CD4-positive, alpha-beta memory T cell (primary cell): ENCODE measurements around the gene SECISBP2. TPM values are rescaled to one million over a fixed set of nuclear protein-coding genes. Genes with fewer than 3 reads are reported as not detected.

Source experiments
- CTCF ChIA-PET: fragments of 350-600 bp; sonication (Branson Sonifier 250); formaldehyde crosslinking; loops from one replicate; lab custom pipeline; 2021; ENCODE audit warnings: inconsistent platforms; ENCODE audit not compliant: partially characterized antibody; lab: Charles Lee
- POLR2A ChIA-PET: fragments of 350-600 bp; sonication (Branson Sonifier 250); formaldehyde crosslinking; loops from one replicate; lab custom pipeline; 2021; ENCODE audit not compliant: partially characterized antibody; lab: Charles Lee
- DNase-seq, 5 donors: peaks; one replicate each; pipeline versions ENCODE4 v3.0.0 to v3.0.0-alpha.2; 2020 to 2022; ENCODE audit warnings: mixed read lengths in 1 of 5
- H3K27ac ChIP-seq: one replicate; pipeline ENCODE4 v1.7.0; 2013; ENCODE audit warnings: low read depth, low read length
- H3K27me3 ChIP-seq: 2 replicates; pipeline ENCODE4 v1.7.0; 2013; ENCODE audit warnings: mild to moderate bottlenecking, low read length, moderate library complexity; ENCODE audit not compliant: insufficient read depth
- H3K36me3 ChIP-seq: 2 replicates; pipeline ENCODE4 v1.7.0; 2013; ENCODE audit warnings: mild to moderate bottlenecking, low read length, moderate library complexity; ENCODE audit not compliant: insufficient read depth
- H3K4me1 ChIP-seq: 2 replicates; pipeline ENCODE4 v1.7.0; 2013; ENCODE audit warnings: mild to moderate bottlenecking, low read length, moderate library complexity; ENCODE audit not compliant: insufficient read depth
- H3K4me3 ChIP-seq, 2 donors: one replicate each; pipeline ENCODE4 v1.7.0; 2013; ENCODE audit warnings: low read length in 2 of 2, mild to moderate bottlenecking in 1 of 2
- H3K9me3 ChIP-seq, 2 donors: one replicate each; pipeline ENCODE4 v1.7.0; 2013; ENCODE audit warnings: low read length in 2 of 2, control low read depth in 1 of 2; ENCODE audit not compliant: control insufficient read depth in 1 of 2
- H3K27ac Mint-ChIP-seq, 7 donors: one replicate each; pipeline ENCODE4 v1.8.0; 2020 to 2021; ENCODE audit warnings: mixed read lengths in 7 of 7, mild to moderate bottlenecking in 6 of 7, inconsistent platforms in 3 of 7, moderate library complexity in 3 of 7
- H3K27me3 Mint-ChIP-seq, 2 donors: one replicate each; pipeline ENCODE4 v1.8.0; 2020 to 2021; ENCODE audit warnings: mixed read lengths in 2 of 2
- H3K36me3 Mint-ChIP-seq, 2 donors: one replicate each; pipeline ENCODE4 v1.8.0; 2020 to 2021; ENCODE audit warnings: mixed read lengths in 2 of 2, inconsistent platforms in 1 of 2, mild to moderate bottlenecking in 1 of 2
- H3K4me1 Mint-ChIP-seq, 4 donors: one replicate each; pipeline ENCODE4 v1.8.0; 2020 to 2021; ENCODE audit warnings: mixed read lengths in 4 of 4, mild to moderate bottlenecking in 1 of 4
- H3K4me3 Mint-ChIP-seq, 8 donors: one replicate each; pipeline ENCODE4 v1.8.0; 2020 to 2021; ENCODE audit warnings: mixed read lengths in 8 of 8, mild to moderate bottlenecking in 7 of 8, moderate library complexity in 6 of 8, inconsistent platforms in 3 of 8
- H3K9me3 Mint-ChIP-seq, 8 donors: one replicate each; pipeline ENCODE4 v1.8.0; 2020 to 2021; ENCODE audit warnings: mixed read lengths in 8 of 8, mild to moderate bottlenecking in 5 of 8, inconsistent platforms in 3 of 8, moderate library complexity in 1 of 8
- intact Hi-C: fragments of 100-400 bp; cut with micrococcal nuclease; formaldehyde crosslinking; loops from one replicate; pipeline ENCODE4 v1.15.1; 2023
- polyA plus RNA-seq, 2 donors: library from polyadenylated mRNA; unstranded; fragments of 300-500 nt; fragmentation: Illumina TruSeq; gene quantifications; one replicate each; pipeline ENCODE4 v1.2.3, GENCODE V29; 2021
- total RNA-seq, 2 experiments: library from RNA; stranded (reverse); gene quantifications; one replicate each; pipeline ENCODE4 v1.2.3, GENCODE V29; 2021

Gene SECISBP2
- total and polyA plus RNA-seq, 4 experiments from 2014 or later: 12.5 to 112 (median 59.9) TPM

DNA sequence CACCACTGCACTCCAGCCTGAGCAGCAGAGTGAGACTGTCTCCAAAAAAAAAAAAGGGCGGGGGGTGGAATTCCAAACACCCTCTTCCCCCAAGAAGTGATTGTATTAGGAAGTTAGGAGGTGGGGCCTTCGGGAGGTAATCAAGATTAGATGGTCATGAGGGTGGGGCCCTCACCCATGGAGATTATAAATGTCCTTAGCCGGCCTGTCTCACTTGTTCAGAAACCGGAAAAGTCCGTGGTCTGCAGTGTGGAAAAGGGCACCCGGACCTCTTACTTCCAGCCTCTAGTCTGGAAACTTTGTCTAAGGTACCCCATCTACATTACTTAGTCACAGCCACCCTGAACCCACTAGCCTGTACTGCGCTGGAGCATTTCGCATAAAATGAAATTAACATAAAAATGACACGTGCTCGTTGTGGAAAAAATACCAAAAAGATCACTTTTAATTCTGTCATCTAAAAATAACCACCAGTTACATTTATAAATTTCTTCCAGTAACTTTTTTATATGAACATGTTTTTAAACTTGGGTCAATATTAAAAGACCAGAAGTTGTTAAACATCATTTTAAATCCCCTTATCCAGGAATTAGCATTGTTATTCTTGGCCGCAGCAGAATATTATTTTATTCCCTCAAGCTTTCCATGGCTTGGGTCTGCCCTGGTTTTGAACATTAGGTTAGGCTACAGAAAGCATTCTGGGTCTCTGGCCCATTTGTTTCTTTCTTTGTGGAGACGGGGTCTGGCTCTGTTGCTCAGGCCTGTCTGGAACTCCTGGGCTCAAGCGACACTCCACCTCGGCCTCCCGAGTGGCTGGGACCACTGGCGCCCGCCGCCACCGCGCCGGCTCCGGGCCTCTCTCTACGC lies 8.5 kb upstream of the SECISBP2 start:
- peak overlapping the region; percentile 37 to 77 for H3K4me3 ChIP-seq
- CTCF ChIA-PET: no interaction called here
- Mint-ChIP-seq H3K27me3 (peaks cover 1 to 2% of the 10 kb centered on the region in 2 donors), H3K36me3 (peaks cover 0 to 9% of the 10 kb centered on the region in 2 donors), H3K9me3 (peaks cover 0 to 3% (median 0%) of the 10 kb centered on the region in 8 donors), H3K4me3 (peak overlapping the region; percentile 80 to 98 (median 95)), H3K4me1 (peaks cover 16 to 40% (median 29%) of the 10 kb centered on the region in 4 donors), H3K27ac (peak overlapping the region; percentile 97 to 100 (median 99))
- intact Hi-C loops: loop anchor here (1.0 to 10.0 kb wide), 5 partner anchors 8 to 923 kb away; partner anchors contain the start of genes GADD45G, SECISBP2 and SPIN1
- peak overlapping the region; percentile 96 for H3K27ac ChIP-seq
- DNase-seq: peak in 1 of 5 donors; percentile 46
- H3K4me1 ChIP-seq: peaks cover 36% of the 10 kb centered on the region
- no peaks in the 10 kb centered on the region for H3K27me3 ChIP-seq
- no peaks in the 10 kb centered on the region for H3K36me3 ChIP-seq
- POLR2A ChIA-PET: interaction anchor here (0.9 to 1.8 kb wide), 9 partner anchors 9 to 1335 kb away, joined by 3 to 14 read pairs (median 5); partner anchors contain the start of genes CDK20, GADD45G and SECISBP2
- H3K9me3 ChIP-seq: no peaks in the 10 kb centered on the region

DNA sequence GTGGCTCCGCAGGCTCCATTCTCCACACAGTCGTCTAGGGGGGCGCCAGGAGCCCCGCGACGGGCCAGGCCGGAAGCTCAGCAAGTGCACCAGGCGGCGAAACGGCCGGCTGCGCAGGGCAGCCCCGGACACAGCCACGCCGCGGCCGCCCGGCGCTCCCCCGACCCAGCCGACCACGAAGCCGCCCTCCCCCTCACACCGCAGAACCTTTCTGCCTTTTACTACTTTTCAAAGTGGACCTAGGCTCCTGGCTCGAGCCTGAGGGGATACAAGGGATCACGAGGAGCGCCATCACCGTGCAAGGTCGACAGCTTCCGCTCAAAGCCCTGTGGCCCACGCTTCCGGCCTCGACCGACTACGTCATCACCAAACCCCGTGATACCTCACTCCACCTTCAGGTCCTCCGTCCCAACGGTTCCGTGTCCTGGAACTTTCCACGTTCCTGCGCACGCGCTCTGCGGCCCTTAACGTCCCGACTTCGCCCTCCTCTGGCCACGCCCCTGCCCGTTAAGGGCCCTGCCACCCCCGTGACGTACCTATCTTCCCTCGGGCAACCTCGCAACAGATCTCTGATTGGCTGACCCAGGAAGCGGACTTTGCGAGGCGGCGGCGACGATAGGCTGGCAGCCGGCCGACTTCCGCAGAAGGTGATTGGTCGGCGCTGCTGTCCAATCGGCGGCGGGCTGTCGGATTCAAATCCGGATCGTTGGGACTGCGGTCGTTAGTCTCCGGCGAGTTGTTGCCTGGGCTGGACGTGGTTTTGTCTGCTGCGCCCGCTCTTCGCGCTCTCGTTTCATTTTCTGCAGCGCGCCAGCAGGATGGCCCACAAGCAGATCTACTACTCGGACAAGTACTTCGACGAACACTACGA lies 7.6 kb upstream of the SECISBP2 start, which contains the start of gene CKS2:
Gene CKS2, plus strand, starts transcription at position 721 of the 871 bp plus-strand sequence. Its CDS starts 98 bp downstream, at position 819.
- DNase-seq: peak; percentile 99 to 100 (median 100)
- H3K36me3 ChIP-seq: no peaks in the 10 kb centered on the region
- H3K36me3 Mint-ChIP-seq: peaks cover 0 to 9% of the 10 kb centered on the region in 2 donors
- ChIA-PET POLR2A (interaction anchor here (0.9 to 1.8 kb wide), 9 partner anchors 8 to 1336 kb away, joined by 3 to 14 read pairs (median 5); partner anchors contain the start of genes CDK20, GADD45G and SECISBP2), CTCF (no interaction called here)
- H3K27me3 ChIP-seq: no peaks in the 10 kb centered on the region
- H3K4me1 Mint-ChIP-seq: peaks cover 16 to 40% (median 30%) of the 10 kb centered on the region in 4 donors
- H3K4me3 Mint-ChIP-seq: peak within 1 kb of the TSS; percentile 91 to 98 (median 96)
- intact Hi-C loops: loop anchor here (1.0 to 10.0 kb wide), 5 partner anchors 8 to 923 kb away; partner anchors contain the start of genes GADD45G, SECISBP2 and SPIN1
- peak within 1 kb of the TSS; percentile 59 to 77 for H3K4me3 ChIP-seq
- H3K27ac Mint-ChIP-seq: peak within 1 kb of the TSS; percentile 99 to 100 (median 99)
- peaks cover 36% of the 10 kb centered on the region for H3K4me1 ChIP-seq
- peaks cover 0 to 3% (median 0%) of the 10 kb centered on the region in 8 donors for H3K9me3 Mint-ChIP-seq
- peaks cover 1 to 2% of the 10 kb centered on the region in 2 donors for H3K27me3 Mint-ChIP-seq
- peak within 1 kb of the TSS; percentile 96 for H3K27ac ChIP-seq
- no peaks in the 10 kb centered on the region for H3K9me3 ChIP-seq

DNA sequence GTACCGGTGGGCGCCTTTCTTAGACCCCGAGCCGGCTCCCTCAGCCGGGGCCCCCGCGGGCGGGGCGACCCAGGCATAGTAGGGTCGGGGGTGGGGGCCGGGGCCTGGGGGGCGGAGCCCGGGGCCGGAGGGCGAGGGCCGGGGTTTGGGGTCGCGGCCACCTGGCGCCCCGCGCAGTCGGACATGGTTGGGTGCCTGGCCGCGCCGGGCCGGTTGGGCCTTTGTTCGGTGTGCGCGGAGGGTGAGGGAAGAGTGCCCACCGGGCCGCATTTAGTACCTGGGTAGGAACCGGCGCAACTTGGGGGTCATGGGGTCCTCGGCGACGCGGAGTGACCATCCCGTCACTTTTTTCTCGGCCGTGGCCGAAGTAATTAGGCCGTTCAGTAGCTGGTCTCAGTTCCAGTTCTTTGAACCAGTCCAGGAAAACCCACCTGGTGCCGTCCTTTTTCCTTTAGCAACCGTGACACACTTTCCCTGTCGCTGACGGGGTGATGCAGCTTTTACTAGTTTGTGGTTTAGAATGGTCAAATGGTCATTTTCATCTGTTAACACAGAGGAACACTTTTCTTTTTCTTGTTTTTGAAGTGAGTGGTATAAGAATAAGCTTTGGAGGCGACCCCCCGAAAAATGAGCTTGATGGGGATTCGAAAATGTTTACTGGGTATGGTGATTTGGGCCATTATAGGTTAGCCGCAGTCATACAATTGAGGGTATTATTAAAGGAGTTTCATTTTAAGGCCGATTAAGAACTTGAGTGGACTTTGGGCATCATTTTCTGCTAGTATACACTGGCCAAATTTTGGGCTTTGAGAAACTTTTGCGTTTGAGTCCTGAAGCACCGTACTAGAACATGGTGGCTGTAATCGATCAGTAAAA lies 6.7 kb upstream of the SECISBP2 start:
- intact Hi-C loops: loop anchor here (2.0 to 10.0 kb wide), 3 partner anchors 153 to 924 kb away; partner anchors contain the start of genes GADD45G and SPIN1
- peak overlapping the region; percentile 96 for H3K27ac ChIP-seq
- CTCF ChIA-PET: no interaction called here
- Mint-ChIP-seq H3K36me3 (peaks cover 3 to 11% of the 10 kb centered on the region in 2 donors), H3K27ac (peak overlapping the region in 6 of 7 donors; percentile 59 to 100 (median 99)), H3K4me1 (peaks cover 16 to 41% (median 31%) of the 10 kb centered on the region in 4 donors), H3K9me3 (peaks cover 0 to 3% (median 0%) of the 10 kb centered on the region in 8 donors), H3K27me3 (peaks cover 1 to 2% of the 10 kb centered on the region in 2 donors), H3K4me3 (peak overlapping the region; percentile 91 to 98 (median 96))
- peaks cover 36% of the 10 kb centered on the region for H3K4me1 ChIP-seq
- H3K27me3 ChIP-seq: no peaks in the 10 kb centered on the region
- peak overlapping the region; percentile 59 to 67 for H3K4me3 ChIP-seq
- H3K9me3 ChIP-seq: no peaks in the 10 kb centered on the region
- DNase-seq: peak in 2 of 5 donors; percentile 19 to 44
- POLR2A ChIA-PET: no interaction called here
- no peaks in the 10 kb centered on the region for H3K36me3 ChIP-seq

DNA sequence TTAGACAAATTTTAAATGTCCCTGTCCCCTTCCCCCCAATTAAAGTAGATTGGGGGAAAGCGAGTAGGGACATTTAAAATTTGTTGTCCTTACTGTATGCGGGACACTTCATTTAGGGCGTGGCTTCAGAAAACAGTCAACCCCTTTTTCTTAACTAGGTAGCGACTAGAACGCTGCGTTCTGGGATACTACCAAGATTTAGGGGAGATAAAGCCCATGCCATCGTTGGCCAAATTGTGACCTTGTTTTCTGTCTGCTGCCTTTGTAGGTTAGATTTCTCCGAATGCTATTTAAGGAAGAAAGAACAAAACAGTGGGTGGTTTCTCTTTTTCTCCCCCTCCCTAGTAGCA lies 6.1 kb upstream of the SECISBP2 start:
- peak overlapping the region in 5 of 7 donors; percentile 48 to 99 (median 59) for H3K27ac Mint-ChIP-seq
- peaks cover 1 to 2% of the 10 kb centered on the region in 2 donors for H3K27me3 Mint-ChIP-seq
- H3K4me3 Mint-ChIP-seq: peak overlapping the region; percentile 64 to 97 (median 78)
- H3K4me1 ChIP-seq: peaks cover 36% of the 10 kb centered on the region
- peak overlapping the region; percentile 59 to 67 for H3K4me3 ChIP-seq
- peaks cover 4 to 12% of the 10 kb centered on the region in 2 donors for H3K36me3 Mint-ChIP-seq
- H3K4me1 Mint-ChIP-seq: peaks cover 16 to 45% (median 32%) of the 10 kb centered on the region in 4 donors
- no peaks in the 10 kb centered on the region for H3K27me3 ChIP-seq
- DNase-seq: no peak
- H3K9me3 Mint-ChIP-seq: peaks cover 0 to 3% (median 0%) of the 10 kb centered on the region in 8 donors
- no peaks in the 10 kb centered on the region for H3K36me3 ChIP-seq
- H3K9me3 ChIP-seq: no peaks in the 10 kb centered on the region
- intact Hi-C loops: loop anchor here (5.0 to 10.0 kb wide), 2 partner anchors 153 to 925 kb away; partner anchors contain the start of gene SPIN1
- peak overlapping the region; percentile 96 for H3K27ac ChIP-seq
- POLR2A ChIA-PET: no interaction called here
- CTCF ChIA-PET: no interaction called here

DNA sequence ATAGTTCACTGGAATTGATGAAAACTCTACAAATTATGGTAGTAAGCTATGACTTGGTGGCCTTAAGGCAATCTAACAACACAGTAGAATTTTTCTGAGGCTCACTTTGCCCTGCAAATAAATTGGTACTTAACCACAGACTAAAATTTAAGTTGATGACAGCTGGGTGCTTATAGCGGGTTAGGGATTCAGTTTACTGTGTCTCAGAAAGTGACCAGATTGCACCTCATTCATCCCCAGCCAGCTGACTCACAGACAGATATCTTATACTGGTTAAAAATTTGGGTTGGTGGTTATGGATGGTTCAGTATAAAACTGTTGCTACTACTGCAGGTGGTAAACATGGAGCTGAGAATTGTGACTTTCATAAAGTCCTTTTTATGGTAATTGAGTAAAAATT lies 4.5 kb upstream of the SECISBP2 start:
- ChIA-PET CTCF (no interaction called here), POLR2A (no interaction called here)
- Mint-ChIP-seq H3K4me3 (no peak overlapping the region), H3K27ac (peak overlapping the region in 2 of 7 donors; percentile 6 to 52), H3K36me3 (peaks cover 4 to 19% of the 10 kb centered on the region in 2 donors), H3K4me1 (peaks cover 21 to 60% (median 40%) of the 10 kb centered on the region in 4 donors), H3K9me3 (peaks cover 0 to 3% (median 0%) of the 10 kb centered on the region in 8 donors), H3K27me3 (peaks cover 1 to 2% of the 10 kb centered on the region in 2 donors)
- Histone ChIP-seq H3K9me3 (no peaks in the 10 kb centered on the region), H3K4me1 (peaks cover 45% of the 10 kb centered on the region), H3K4me3 (no peak overlapping the region), H3K27me3 (no peaks in the 10 kb centered on the region), H3K36me3 (no peaks in the 10 kb centered on the region), H3K27ac (no peak overlapping the region)
- DNase-seq: no peak
- intact Hi-C loops: loop anchor here (5.0 to 10.0 kb wide), 2 partner anchors 151 to 927 kb away; partner anchors contain the start of gene SPIN1

DNA sequence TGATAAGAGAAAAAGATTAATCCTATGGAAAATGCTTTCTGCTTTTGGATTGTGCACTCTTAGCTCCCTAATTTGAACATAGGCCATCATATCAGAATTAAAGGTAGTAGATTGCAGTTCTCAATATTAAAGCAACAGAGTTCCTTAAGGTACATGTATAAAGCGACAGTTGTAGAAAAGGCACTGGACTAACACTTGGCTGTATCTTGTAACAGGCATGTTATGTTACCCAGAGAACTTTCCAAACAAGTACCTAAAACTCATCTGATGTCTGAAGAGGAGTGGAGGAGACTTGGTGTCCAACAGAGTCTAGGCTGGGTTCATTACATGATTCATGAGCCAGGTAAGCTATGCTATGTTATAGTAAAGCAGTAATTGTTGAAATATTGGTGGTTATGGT lies 3.3 kb upstream of the SECISBP2 start:
- ChIA-PET POLR2A (no interaction called here), CTCF (no interaction called here)
- Histone ChIP-seq H3K27ac (no peak overlapping the region), H3K4me3 (no peak overlapping the region), H3K36me3 (peaks cover 3% of the 10 kb centered on the region), H3K9me3 (no peaks in the 10 kb centered on the region), H3K27me3 (no peaks in the 10 kb centered on the region), H3K4me1 (peaks cover 48% of the 10 kb centered on the region)
- Mint-ChIP-seq H3K9me3 (peaks cover 0 to 3% (median 0%) of the 10 kb centered on the region in 8 donors), H3K4me3 (peak overlapping the region in 1 of 8 donors; percentile 10), H3K27me3 (peaks cover 1 to 2% of the 10 kb centered on the region in 2 donors), H3K4me1 (peaks cover 25 to 66% (median 45%) of the 10 kb centered on the region in 4 donors), H3K36me3 (peaks cover 4 to 27% of the 10 kb centered on the region in 2 donors), H3K27ac (peak overlapping the region in 2 of 7 donors; percentile 52 to 57)
- intact Hi-C loops: loop anchor here (5.0 to 10.0 kb wide), 3 partner anchors 102 to 928 kb away; partner anchors contain the start of gene SPIN1
- DNase-seq: no peak
